ENCODE measurements around the gene ZNF385B.
A peak's percentile ranks its signal among the peaks of the same experiment; 100 is the strongest.

ZNF385B gene

DNA sequence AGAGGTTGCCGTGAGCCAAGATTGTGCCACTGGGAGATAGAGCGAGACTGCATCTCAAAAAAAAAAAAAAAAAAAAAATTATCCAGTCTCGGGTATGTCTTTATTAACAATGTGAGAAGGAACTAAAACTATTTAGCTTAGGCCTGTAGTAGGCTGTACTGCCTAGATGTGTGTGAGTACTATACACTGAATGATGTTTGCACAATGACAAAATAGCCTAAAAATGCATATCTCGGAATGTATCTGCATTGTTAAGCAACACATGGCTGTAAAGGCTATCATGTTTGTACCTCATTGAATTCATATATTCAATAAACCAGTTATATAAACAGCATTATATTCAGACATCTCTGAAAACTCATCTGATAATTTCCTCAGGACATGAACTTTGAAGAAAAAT is 405.6 kb downstream of the ZNF385B start:
- H3K27me3 Mint-ChIP-seq, result no peaks in the 10 kb centered on the region
- DNase-seq (ENCODE audit: low spot score in 2 of 2) (no peak), ATAC-seq (ENCODE audit: low read depth) (no peak)
- no peak overlapping the region for H3K27ac Mint-ChIP-seq
- H3K36me3 Mint-ChIP-seq, result no peaks in the 10 kb centered on the region
- H3K4me3 Mint-ChIP-seq, result no peak overlapping the region
- H3K9me3 Mint-ChIP-seq, result peaks cover 4% of the 10 kb centered on the region
- no peaks in the 10 kb centered on the region for H3K4me1 Mint-ChIP-seq

DNA sequence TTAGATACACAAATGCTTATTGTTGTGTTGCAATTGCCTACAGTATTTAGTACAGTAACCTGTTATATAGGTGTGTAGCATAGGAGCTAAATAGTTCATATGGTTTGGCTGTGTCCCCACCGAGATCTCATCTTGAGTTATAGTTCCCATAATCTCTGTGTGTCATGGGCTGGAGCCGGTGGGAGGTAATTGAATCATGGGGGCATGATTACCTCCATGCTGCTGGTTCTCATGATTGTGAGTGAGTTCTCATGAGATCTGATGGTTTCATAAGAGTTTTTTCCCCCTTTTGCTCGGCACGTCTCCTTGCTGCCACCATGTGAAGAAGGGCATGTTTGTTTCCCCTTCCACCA is 406.3 kb downstream of the ZNF385B start:
- no peak for DNase-seq (ENCODE audit: low spot score in 2 of 2)
- no peaks in the 10 kb centered on the region for H3K4me1 Mint-ChIP-seq
- H3K27ac Mint-ChIP-seq, result no peak overlapping the region
- no peak for ATAC-seq (ENCODE audit: low read depth)
- H3K27me3 Mint-ChIP-seq, result no peaks in the 10 kb centered on the region
- no peak overlapping the region for H3K4me3 Mint-ChIP-seq
- H3K36me3 Mint-ChIP-seq, result no peaks in the 10 kb centered on the region
- peaks cover 4% of the 10 kb centered on the region for H3K9me3 Mint-ChIP-seq

DNA sequence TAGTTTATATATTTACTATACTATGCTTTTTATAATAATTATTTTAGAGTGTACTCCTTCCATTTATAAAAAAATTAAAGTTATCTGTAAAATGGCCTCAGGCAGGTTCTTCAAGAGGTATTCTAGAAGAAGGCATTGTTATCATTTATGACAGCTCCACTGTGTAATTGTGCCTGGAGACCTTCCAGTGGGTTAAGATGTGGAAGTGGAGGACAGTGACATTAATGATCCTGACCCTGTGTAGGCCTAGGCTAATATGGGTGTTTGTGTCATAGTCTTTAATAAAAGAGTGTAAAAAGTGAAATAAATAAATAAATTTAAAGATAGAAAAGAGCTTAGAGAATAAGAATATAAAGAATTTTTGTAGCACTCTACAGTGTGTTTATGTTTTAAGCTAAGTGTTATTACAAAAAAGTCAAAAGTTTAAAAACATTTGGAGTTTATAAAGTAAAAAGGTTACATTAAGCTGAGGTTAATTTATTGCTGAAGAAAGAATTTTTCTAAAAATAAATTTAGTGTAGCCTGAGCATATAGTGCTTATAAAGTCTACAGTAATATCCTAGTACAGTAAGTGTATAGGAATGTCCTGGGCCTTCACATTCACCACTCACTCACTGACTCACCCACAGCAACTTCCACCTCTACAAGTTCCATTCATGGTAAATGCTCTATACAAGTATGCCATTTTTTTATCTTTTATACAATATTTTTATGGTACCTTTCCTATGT is 406.8 kb downstream of the ZNF385B start:
- no peak overlapping the region for H3K4me3 Mint-ChIP-seq
- H3K9me3 Mint-ChIP-seq, result peaks cover 4% of the 10 kb centered on the region
- ATAC-seq (ENCODE audit: low read depth), result no peak
- no peak overlapping the region for H3K27ac Mint-ChIP-seq
- no peaks in the 10 kb centered on the region for H3K4me1 Mint-ChIP-seq
- H3K27me3 Mint-ChIP-seq, result no peaks in the 10 kb centered on the region
- H3K36me3 Mint-ChIP-seq, result no peaks in the 10 kb centered on the region
- no peak for DNase-seq (ENCODE audit: low spot score in 2 of 2)

DNA sequence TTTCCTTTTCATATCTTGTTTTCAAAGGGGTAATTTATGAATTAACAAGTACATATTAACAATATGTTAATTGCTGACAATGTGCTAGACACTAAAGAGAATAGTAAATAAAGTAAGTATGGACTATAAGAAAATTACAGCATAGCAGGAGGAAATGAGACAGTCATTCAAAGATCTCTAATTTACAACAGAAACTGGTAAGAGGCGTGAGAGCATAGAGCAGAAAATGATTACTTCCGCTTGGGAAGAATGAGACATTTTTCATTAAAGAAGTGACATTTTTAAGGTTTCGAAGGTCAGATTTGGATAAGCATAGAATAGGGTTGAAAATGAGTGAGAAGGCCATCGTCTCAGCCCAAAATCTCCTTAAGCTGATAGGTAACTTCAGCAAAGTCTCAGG is 412.4 kb downstream of the ZNF385B start:
- ATAC-seq (ENCODE audit: low read depth) (no peak), DNase-seq (ENCODE audit: low spot score in 2 of 2) (no peak)
- Mint-ChIP-seq H3K4me1 (peaks cover 4% of the 10 kb centered on the region), H3K27ac (no peak overlapping the region), H3K9me3 (no peaks in the 10 kb centered on the region), H3K36me3 (no peaks in the 10 kb centered on the region), H3K27me3 (peaks cover 2% of the 10 kb centered on the region), H3K4me3 (no peak overlapping the region)

DNA sequence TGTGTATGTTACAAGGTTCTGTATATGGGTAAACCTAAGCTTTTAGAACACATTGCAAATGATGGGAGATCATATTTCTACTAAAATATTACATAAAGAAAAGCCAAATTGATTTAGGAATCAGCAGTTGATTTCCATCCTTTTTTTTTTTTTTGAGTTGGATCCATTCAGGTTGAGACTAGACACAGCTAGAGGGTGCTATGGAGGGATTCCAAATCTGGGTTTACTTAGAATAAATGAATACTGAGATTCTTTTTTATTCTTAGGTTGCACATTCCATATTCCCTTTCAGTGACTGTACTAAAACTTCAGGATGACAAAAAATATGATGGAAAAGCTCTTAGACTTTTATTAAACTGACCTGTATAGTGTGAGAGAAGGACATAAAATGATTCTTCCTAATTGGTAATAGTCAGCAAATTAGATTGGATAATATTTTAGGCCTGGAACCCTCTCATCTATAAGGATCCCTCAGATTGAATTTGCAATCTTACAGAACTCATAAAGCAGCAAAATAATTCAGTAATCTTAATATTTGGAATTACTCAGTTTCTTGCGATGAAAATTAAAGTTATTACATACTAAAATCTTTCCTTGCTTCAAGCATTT is 413.5 kb downstream of the ZNF385B start:
- DNase-seq (ENCODE audit: low spot score in 2 of 2) (no peak), ATAC-seq (ENCODE audit: low read depth) (no peak)
- no peak overlapping the region for H3K27ac Mint-ChIP-seq
- H3K9me3 Mint-ChIP-seq, result no peaks in the 10 kb centered on the region
- peaks cover 4% of the 10 kb centered on the region for H3K4me1 Mint-ChIP-seq
- H3K4me3 Mint-ChIP-seq, result no peak overlapping the region
- H3K36me3 Mint-ChIP-seq, result no peaks in the 10 kb centered on the region
- peaks cover 6% of the 10 kb centered on the region for H3K27me3 Mint-ChIP-seq

DNA sequence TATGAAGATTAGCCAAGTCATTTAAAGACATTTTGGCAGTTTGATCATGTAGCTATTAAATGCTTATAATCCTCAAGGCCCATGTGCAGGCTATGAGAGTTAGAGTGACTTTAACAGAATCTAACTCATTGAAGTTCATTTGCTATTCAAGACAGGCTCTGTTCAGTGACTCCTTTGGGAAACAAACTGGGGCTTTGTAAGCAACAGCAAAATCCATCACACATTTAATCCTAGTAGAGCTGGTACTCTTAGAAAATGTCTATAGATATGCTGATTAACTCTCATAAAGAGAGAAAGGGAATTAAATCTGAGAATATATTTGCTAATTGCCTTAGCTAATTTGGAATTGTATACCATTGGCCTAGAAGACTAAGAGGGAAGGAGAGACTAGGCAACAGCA is 414.0 kb downstream of the ZNF385B start:
- H3K4me3 Mint-ChIP-seq, result no peak overlapping the region
- peaks cover 4% of the 10 kb centered on the region for H3K4me1 Mint-ChIP-seq
- no peaks in the 10 kb centered on the region for H3K36me3 Mint-ChIP-seq
- no peak overlapping the region for H3K27ac Mint-ChIP-seq
- no peaks in the 10 kb centered on the region for H3K9me3 Mint-ChIP-seq
- peaks cover 9% of the 10 kb centered on the region for H3K27me3 Mint-ChIP-seq
- no peak for DNase-seq (ENCODE audit: low spot score in 2 of 2)
- no peak for ATAC-seq (ENCODE audit: low read depth)

DNA sequence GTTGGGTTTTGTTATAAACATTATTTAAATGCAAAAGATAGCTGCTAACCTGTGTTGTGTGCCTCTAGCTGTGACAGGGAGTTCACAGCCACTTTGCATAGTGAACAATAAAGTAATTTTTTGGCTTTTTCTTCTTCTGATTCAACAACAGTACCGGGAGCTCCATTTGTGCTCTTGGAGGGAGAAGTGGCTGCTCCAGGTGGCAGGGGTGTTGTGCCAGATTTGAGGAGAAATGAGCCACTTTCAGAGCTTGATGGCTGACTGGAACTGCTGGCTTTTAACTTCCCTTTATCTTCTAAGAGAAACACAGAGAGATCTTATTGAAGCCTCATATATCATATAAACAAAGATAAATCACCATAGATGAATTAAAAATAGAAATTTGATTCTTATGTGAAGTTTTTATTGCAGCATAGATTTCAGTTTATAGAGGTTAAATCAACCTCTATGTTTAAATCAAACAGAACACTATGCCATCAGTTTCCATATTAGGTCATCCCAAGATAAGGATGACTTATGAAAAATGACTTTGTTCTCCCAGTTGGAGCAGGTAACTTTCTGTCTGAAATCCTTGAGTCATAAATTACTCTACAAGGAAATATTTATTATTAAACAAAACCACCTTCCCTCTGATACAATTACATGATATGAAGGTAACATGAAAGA is 414.8 kb downstream of the ZNF385B start:
- no peak overlapping the region for H3K27ac Mint-ChIP-seq
- H3K27me3 Mint-ChIP-seq, result peaks cover 9% of the 10 kb centered on the region
- no peaks in the 10 kb centered on the region for H3K9me3 Mint-ChIP-seq
- no peaks in the 10 kb centered on the region for H3K36me3 Mint-ChIP-seq
- peaks cover 4% of the 10 kb centered on the region for H3K4me1 Mint-ChIP-seq
- no peak overlapping the region for H3K4me3 Mint-ChIP-seq
- DNase-seq (ENCODE audit: low spot score in 2 of 2) (no peak), ATAC-seq (ENCODE audit: low read depth) (no peak)

DNA sequence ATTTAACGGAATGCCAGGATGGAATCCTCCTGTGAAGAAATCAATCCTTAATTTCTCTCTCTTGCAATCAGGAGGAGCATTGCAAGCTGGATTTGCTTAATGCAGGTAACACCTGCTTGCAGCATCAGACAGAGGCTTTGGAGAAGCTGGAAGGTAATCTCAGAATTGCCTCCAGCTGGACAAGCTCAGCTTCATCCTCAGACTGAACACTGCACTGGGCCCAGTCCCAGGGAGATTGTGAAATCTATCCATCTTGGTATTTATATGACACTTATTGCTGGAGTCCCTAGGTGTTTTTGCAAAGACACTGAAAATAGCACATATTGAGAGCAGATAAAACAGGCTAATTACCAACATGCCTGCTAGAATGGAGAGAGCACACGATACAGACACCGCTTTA is 417.4 kb downstream of the ZNF385B start:
- no peak for DNase-seq (ENCODE audit: low spot score in 2 of 2)
- no peak for ATAC-seq (ENCODE audit: low read depth)
- H3K36me3 Mint-ChIP-seq, result no peaks in the 10 kb centered on the region

DNA sequence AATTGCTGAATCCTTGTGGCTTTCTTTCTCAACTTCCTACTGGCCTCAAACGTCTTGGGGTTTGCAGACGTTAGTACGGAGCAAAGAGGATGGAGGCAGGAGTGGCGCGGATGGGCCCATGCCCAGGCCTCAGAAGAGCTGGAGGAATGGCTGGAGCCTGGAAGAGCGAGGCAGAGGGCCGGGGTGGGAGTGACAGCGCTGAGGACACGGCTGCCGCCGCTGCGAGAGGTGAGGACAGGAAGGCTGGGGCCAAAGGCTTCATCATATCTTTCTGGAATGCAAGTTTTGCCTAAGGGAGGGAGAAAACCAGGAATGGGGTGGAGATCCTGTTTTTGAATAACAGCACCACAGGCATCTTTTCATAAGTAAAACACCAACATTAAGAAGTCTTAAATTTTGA is 418.2 kb downstream of the ZNF385B start:
- Mint-ChIP-seq H3K9me3 (no peaks in the 10 kb centered on the region), H3K27ac (no peak overlapping the region), H3K27me3 (peaks cover 14% of the 10 kb centered on the region), H3K36me3 (no peaks in the 10 kb centered on the region), H3K4me3 (no peak overlapping the region), H3K4me1 (no peaks in the 10 kb centered on the region)
- no peak for ATAC-seq (ENCODE audit: low read depth)
- DNase-seq (ENCODE audit: low spot score in 2 of 2), result no peak

More for the DNA sequence above, 417.4 kb downstream of the ZNF385B start:
- H3K4me3 Mint-ChIP-seq, result no peak overlapping the region
- peaks cover 2% of the 10 kb centered on the region for H3K4me1 Mint-ChIP-seq
- H3K27ac Mint-ChIP-seq, result no peak overlapping the region
- no peaks in the 10 kb centered on the region for H3K9me3 Mint-ChIP-seq
- peaks cover 10% of the 10 kb centered on the region for H3K27me3 Mint-ChIP-seq

DNA sequence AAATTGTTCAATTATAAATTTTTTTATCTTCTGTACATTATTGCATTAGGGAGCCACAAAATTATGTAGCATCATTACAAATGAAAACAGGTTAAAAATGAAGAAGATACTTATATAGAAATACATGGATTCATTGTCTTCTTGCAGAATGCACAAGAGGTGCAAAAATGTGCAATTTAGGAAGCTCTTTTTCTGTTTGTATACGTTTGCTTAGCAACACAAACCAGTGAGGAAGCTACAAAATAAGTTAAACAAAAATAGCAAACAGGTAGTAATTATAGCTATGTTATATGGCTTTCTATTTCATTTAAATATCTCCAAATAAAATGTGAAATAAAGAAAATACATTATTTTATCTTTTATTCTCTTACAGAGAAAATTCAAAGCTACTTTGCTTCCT is 419.2 kb downstream of the ZNF385B start:
- DNase-seq (ENCODE audit: low spot score in 2 of 2), result no peak
- Mint-ChIP-seq H3K27me3 (peaks cover 11% of the 10 kb centered on the region), H3K4me3 (no peak overlapping the region), H3K9me3 (no peaks in the 10 kb centered on the region), H3K4me1 (no peaks in the 10 kb centered on the region), H3K27ac (no peak overlapping the region), H3K36me3 (no peaks in the 10 kb centered on the region)
- no peak for ATAC-seq (ENCODE audit: low read depth)

DNA sequence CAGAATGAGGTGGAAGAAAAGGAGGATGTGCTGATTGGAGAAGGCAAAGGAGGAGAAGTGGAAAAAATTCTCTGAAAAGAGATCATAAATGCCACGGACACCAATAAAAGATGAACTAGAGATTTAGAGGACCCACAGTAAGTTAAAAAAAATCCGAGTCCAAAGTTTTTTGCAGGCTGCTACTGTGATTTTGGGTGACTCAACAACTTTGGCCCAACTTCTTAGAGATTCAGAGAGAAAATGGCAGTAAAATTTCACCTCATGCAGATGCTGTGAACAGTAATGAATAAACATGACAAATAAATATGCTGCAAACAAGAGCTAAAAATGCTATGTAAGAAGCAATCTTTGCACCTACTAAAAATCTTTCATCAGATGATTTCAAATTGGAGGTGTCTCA is 419.9 kb downstream of the ZNF385B start:
- Mint-ChIP-seq H3K36me3 (no peaks in the 10 kb centered on the region), H3K4me1 (no peaks in the 10 kb centered on the region), H3K27ac (no peak overlapping the region), H3K27me3 (peaks cover 11% of the 10 kb centered on the region), H3K9me3 (no peaks in the 10 kb centered on the region), H3K4me3 (no peak overlapping the region)
- DNase-seq (ENCODE audit: low spot score in 2 of 2), result no peak
- no peak for ATAC-seq (ENCODE audit: low read depth)

DNA sequence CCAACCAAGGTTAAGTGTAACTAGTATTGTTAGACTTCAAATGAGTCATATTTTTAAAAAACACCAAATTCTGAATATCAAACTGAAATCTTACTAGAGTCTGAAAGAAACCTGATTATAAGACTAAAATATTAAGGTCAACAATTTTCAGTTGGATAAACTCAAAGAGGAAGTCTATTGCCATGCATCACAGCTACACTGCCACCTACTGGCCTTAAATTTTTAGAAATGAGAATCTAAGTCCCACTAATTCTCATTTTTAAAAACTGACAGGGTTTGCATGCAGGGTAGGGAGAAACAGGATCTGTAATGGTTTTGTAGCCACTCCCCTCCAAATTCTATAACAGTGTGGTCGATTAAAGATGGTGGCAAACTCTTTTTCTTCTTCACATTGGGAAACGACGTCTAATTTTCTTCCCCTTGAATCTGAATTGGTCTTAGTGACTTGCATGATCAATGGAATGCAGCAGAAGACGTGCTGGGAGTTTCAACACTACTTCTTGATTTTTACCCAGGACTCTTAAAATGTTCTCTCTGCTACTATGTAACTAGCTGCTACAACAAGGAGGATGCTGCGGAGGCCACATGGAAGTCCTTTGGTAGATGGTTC is 420.7 kb downstream of the ZNF385B start:
- DNase-seq (ENCODE audit: low spot score in 2 of 2) (peak; percentile 10 to 56), ATAC-seq (ENCODE audit: low read depth) (peak; percentile 53)
- Mint-ChIP-seq H3K4me1 (no peaks in the 10 kb centered on the region), H3K27me3 (peaks cover 11% of the 10 kb centered on the region), H3K27ac (no peak overlapping the region), H3K36me3 (no peaks in the 10 kb centered on the region), H3K4me3 (no peak overlapping the region), H3K9me3 (no peaks in the 10 kb centered on the region)

DNA sequence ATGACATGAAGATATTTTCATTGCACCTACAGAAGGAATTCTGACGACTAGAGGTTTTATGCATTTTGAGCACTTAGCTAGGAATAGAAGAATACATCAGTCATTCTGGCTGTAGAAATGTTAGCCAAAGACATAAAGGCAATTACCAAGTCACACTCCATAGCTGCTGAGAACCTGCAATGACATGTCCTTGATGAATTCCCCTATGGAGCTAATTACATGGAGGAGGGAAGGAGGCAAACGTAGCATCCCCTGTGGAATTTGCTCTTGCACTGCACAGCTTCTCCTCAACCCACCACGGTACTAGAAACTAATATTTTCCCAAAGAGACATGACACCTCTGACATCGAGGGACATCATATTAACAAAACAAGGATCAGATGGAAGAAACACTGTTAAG is 422.8 kb downstream of the ZNF385B start:
- ATAC-seq (ENCODE audit: low read depth), result no peak
- Mint-ChIP-seq H3K9me3 (no peaks in the 10 kb centered on the region), H3K4me3 (no peak overlapping the region), H3K4me1 (no peaks in the 10 kb centered on the region), H3K27me3 (peaks cover 11% of the 10 kb centered on the region), H3K36me3 (no peaks in the 10 kb centered on the region), H3K27ac (no peak overlapping the region)
- DNase-seq (ENCODE audit: low spot score in 2 of 2), result no peak

DNA sequence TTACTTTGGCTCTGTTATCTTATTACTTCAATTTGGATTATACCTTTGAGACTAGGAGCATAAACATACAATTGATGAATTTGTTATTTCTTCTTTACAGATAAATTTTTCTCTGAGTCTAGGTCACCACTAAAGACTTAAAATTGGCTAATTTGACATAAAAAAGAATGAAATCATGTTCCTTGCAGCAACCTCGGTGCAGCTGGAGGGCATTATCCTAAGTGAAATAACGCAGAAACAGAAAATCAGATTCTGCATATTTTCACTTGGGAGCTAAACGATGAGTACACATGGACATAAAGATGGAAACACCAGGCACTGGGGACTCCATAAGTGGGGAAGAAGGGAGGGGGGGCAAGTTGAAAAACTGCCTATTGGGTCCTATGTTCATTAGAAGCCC is 424.0 kb downstream of the ZNF385B start:
- no peaks in the 10 kb centered on the region for H3K4me1 Mint-ChIP-seq
- H3K36me3 Mint-ChIP-seq, result no peaks in the 10 kb centered on the region
- no peaks in the 10 kb centered on the region for H3K9me3 Mint-ChIP-seq
- ATAC-seq (ENCODE audit: low read depth) (no peak), DNase-seq (ENCODE audit: low spot score in 2 of 2) (no peak)
- H3K4me3 Mint-ChIP-seq, result no peak overlapping the region
- peaks cover 5% of the 10 kb centered on the region for H3K27me3 Mint-ChIP-seq
- no peak overlapping the region for H3K27ac Mint-ChIP-seq
